ENCODE results near the gene WFDC10A.
"Not testable (repeated sequence)": the region's sequence is repeated elsewhere in the genome, so short reads cannot be mapped to it uniquely, and the experiment has no call there.

WFDC10A gene

DNA sequence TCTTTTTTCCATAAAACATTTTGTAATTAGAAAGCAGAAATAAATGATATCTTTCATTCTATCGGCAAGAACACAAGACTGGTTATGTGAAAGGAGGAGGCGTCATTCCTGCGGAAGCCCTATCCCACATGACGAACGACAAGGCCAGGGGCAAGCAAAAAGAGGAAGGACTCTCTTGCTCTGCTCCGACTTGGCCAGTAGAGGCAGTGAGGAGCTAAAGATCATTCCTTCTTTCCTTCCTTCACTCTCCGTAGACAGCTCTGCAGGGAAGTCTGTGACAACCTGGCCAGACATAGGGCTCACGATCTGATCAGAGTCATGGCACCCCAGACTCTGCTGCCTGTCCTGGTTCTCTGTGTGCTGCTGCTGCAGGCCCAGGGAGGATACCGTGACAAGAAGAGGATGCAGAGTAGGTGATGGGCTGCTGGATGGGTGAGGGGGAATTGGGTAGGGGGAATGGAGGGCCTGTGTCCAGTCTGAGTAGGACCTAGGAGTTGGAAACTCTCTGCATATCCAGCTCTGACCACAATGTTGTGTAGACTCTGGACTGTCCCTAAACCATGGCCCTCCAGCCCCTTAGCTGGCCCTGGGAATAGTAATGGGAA lies at the start of gene WFDC10A:
TSS of gene WFDC10A (plus strand) at position 244 of the 605 bp plus-strand sequence. CDS start at position 319, 75 bp downstream.
- DNase-seq (ENCODE audit: low read depth, low spot score), result no peak

DNA sequence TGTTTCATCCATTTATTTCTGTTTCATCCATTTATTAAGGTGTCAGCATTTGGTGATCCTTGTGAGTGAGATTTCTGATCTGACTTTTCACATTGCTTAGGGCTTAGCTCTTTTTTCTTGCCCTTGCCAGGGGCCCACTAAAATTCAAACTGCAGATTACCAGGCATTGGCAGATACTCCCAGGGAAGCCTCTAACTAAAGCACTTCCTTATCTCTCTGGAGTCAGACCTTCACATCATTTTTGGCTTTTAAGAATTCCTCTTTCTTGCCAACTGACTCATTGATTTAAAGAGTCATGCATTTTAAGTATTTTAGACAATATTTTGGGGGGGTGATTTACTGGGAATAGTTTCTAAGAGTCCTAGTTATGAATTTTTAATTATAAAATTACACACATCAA lies 47.8 kb upstream of the WFDC10A start:
- no peak for DNase-seq (ENCODE audit: low read depth, low spot score)

DNA sequence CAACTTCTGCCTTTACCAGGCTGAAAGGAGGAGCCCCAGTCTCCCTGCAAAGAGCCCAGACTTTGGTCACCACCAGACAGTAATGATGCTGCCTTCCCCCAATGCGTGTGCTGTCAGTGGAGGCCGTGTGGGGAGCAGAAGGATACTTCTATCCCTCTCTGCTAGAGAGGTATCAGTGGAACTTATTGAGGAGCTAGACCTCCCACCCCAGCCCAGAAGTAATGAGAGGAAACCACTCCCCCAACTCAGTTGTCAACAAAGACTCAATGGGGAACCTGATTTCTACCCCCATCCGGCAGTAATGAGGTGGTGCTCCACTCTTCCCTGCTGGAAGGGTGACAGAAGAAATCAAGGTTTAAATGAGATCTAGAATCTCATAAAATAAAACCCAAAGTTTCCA lies 46.0 kb upstream of the WFDC10A start:
- DNase-seq (ENCODE audit: low read depth, low spot score), result no peak

GRCh38 chr20:45584294-45584693 lies 45.2 kb upstream of the WFDC10A start:
- not testable (repeated sequence) for DNase-seq (ENCODE audit: low read depth, low spot score)

DNA sequence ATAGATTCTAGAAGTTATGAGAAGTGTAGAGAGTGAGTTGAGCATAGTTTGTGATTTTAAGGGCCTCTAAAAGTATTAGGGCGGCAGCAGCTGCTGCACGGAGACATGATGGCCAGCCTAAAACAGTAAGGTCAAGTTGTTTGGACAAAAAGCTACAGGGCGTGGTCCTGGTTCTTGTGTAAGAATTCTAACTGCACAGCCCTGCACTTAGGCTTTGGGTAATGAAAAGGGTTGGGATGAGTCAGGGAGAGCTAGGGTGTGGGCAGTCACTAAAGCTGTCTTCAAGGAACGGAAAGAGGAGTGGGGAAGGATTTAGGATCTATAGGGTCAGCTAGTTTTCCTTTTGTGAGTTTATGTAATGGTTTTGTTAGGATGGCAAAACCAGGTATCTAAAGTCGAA lies 43.6 kb upstream of the WFDC10A start:
- not testable (repeated sequence) for DNase-seq (ENCODE audit: low read depth, low spot score)

DNA sequence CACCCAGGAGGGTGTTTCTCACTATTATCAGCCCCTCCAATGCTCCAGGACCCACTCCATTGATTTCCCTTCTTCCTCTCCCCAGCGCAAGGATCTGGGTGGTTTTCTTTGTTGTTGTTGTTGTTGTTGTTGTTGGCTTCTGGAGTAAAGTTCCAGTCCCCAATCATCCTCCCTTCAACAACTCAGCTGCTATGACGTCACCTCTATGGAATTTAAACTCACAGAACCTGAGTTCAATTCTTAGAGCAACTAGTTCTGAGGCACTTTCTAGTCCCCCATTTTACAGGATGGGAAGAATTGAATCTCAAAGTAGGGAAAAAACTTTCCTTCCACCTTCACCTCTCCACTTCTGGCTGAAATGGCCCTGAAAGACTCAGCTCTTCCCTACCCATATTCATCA lies 40.7 kb upstream of the WFDC10A start:
- no peak for DNase-seq (ENCODE audit: low read depth, low spot score)

DNA sequence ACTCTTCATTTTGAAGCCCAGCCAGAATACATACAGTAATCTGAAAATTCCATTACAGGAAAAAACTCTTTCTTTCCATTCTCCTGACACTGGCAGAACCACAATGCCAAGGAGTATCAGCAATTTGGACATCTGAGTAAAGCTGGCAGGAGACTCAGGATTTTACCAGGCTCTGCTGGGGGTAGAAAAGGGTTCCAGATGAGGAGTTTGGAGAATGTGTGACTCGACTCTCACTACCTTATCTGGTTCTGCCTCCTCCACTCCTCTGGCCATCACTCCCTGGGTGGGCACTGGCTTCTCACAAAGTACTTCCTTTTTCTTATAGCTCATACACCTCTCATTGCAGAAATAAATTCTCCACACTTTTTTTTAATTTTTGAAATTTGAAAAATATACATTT lies 39.8 kb upstream of the WFDC10A start:
- no peak for DNase-seq (ENCODE audit: low read depth, low spot score)

- no peak for DNase-seq (ENCODE audit: low read depth, low spot score)
Observed at GRCh38 chr20:45592574-45593189, 36.9 kb upstream of the WFDC10A start.

GRCh38 chr20:45593498-45593897 lies 36.0 kb upstream of the WFDC10A start:
- DNase-seq (ENCODE audit: low read depth, low spot score), result no peak

DNA sequence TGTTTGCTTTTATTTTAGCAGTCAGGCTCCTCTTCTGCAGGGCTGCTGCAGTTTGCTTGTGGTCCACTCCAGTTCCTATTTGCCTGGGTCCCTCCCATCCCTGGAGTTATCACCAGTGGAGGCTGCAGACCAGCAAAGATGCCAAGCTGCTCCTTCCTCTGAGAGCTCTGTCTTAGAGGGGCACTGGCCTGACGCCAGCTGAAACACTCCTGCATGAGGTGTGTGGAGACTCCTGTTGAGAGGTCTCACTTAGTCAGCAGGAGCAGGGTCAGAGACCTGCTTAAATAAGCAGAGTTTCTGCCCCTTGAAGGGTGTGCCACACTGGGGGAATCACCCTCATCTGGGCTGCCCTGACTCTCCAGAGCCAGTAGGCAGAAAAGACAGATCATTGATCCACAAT lies 34.3 kb upstream of the WFDC10A start:
- DNase-seq (ENCODE audit: low read depth, low spot score), result no peak

DNA sequence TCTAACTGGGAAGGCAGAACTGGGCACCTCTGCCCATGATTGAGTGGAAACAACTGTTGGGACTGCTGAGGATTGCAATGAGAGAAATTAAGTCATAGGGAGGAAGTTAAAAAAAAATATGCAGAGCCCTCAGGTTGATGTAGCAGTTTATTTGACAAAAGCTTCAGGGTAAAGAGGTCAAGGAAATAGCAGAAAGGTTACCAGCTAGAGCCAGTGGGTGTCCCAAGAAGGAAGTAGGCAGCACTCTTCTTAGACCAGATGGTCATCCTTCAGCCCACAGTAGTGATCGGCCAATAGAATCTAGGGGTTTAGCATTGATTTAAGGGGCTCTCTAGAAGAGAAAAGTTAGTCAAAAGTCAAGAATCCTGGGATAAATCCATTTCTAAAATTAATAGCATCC lies 21.7 kb upstream of the WFDC10A start:
- DNase-seq (ENCODE audit: low read depth, low spot score), result no peak

DNA sequence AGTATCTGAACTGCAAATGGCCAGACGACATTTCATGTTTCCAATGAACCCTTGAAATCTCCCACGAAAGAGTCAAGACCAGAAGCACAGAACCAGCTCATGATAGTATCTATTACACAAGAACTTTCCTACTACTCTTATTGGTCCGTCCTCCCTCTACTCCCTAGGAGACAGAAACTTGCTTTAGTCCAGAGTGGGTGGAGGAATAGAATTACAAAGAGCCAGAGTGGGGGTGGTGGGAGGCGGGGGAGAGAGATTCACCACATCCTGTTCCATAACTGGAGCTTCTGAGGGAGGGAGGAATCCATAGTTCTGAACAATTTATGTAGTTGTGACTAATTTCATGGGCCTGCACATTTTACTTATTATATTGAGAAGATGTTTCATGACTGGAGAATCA lies 18.5 kb upstream of the WFDC10A start:
- no peak for DNase-seq (ENCODE audit: low read depth, low spot score)

DNA sequence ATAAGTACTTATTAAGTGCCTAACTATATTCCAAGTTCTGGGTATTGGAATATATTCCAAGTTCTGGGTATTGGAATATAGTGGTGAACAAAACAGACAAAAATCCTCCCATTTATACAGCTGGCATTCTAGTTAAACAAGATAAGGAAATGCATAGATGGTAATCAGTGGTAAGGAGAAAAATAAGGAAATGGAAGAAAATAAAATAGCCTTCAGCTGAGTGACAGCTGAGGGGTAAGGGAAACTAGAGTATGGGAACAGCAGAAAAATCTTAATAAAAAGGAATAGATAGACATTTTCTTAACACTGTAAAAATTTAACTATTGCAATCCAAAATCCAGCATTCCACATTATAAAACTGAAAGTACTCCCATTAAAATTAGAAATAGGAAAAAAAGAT lies 17.2 kb upstream of the WFDC10A start:
- no peak for DNase-seq (ENCODE audit: low read depth, low spot score)

- DNase-seq (ENCODE audit: low read depth, low spot score), result no peak
Observed at GRCh38 chr20:45617591-45617990, 11.9 kb upstream of the WFDC10A start.

GRCh38 chr20:45621593-45621992 lies 7.9 kb upstream of the WFDC10A start:
- no peak for DNase-seq (ENCODE audit: low read depth, low spot score)

- DNase-seq (ENCODE audit: low read depth, low spot score), result no peak
Observed at GRCh38 chr20:45626540-45626939, 3.0 kb upstream of the WFDC10A start.

- DNase-seq (ENCODE audit: low read depth, low spot score), result no peak
Observed at GRCh38 chr20:45630371-45630770, 832 bp downstream of the WFDC10A start.

DNA sequence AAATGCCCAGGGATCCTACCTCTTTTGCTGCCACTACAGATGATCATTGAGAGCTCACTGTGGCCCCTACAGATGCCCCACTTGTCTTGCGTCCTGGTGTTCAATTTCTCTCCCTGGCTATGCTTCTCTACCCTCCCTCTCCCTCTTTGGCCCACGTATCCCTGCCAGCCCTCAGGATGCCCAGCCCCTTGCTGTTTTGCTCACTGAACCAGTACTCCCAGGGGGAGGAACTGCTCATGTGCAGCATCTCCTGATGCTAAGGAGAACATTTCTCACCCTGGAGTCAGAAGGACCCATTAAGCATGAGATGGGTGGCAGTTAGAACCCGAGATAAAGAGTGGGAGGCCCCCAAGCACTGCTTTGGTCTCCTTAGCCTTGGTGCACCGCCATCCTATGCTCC lies 1.6 kb downstream of the WFDC10A start, which contains the start of gene WFDC9:
TSS of gene WFDC9 (minus strand) at position 101 of the 400 bp plus-strand sequence. CDS start 21,103 bp downstream, outside the sequence.
- no peak for DNase-seq (ENCODE audit: low read depth, low spot score)

DNA sequence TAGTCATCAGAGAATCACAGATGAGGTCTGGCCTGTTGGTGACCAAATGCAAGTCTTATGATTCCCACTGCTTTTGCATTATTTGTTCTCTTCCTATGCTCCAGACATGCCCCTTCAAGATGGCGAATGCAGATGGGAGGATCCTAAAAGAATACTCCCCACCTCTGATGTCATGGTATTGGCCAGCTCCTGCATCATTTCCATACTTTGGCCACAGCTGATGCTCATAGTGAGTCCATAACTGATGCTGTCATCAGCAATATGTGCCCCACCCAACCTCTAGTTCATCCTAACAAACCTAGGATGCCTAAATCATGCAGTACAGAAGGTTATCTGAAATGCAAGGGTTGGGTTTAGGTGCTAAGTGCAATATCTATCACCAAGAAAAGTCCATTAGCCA lies 7.0 kb downstream of the WFDC10A start:
- DNase-seq (ENCODE audit: low read depth, low spot score), result no peak

DNA sequence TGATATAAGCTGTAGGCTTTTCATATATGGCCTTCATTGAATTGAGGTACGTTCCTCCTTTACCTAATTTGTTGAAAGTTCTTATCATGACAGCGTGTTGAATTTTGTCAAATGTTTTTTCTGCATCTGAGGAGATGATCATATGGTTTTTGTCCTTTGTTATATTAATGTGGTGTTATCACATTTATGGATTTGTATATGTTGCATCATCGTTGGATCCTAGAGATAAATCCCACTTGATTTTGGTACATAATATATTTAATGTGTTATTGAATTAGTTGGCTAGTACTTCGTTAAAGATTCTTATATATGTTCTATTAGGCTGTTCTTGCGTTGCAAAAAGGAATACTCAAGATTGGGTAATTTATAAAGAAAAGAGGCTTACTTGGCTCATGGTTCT lies 10.1 kb downstream of the WFDC10A start:
- no peak for DNase-seq (ENCODE audit: low read depth, low spot score)

DNA sequence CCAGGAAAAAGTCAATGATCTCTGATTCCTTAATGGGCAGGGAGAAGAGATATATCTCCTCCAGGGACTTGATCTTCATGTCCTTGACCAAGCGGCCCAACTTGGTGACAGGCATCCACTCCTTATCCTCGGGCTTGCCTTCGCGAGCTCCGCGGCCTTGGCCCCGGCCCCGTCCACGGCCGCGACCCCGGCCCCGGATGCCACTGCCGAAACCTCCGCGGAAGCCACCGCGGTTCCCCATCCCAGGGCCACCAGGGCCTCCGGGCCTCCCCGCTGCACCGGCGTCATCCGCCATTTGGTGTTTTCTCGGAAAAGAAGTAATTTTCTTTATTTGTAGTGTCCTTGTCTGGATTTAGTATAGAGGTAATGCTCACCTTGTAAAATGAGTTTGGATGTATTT lies 11.5 kb downstream of the WFDC10A start:
- DNase-seq (ENCODE audit: low read depth, low spot score), result not testable (repeated sequence)

GRCh38 chr20:45645869-45646268 lies 16.3 kb downstream of the WFDC10A start:
- not testable (repeated sequence) for DNase-seq (ENCODE audit: low read depth, low spot score)

DNA sequence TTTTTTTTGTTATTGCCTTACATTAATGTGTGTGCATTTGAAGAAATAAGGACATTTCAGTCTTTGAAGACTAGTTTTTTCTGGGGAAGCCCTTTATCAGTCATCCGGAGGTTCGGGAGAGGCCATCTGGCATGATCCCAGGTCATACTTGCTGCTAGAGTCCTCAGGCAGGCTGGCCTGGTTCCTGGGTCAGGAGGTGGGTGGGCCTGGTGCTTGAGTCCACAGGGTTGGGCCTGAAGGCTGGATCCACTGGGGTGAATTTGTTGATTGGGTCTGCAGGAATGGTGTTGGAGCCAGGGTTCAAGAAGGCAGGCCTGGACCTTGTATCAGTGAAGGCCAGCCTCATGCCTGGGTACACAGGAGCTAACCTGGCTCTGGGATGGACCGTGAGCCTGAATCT lies 17.3 kb downstream of the WFDC10A start:
- DNase-seq (ENCODE audit: low read depth, low spot score), result no peak
